ENCODE data around the gene MDM2. TPM values are rescaled to one million over a fixed set of nuclear protein-coding genes. Genes with fewer than 3 reads are reported as not detected.

MDM2 gene
- total RNA-seq, 3 donors from 2014 or later = 69.4 to 73.3 (median 71.8) TPM

DNA sequence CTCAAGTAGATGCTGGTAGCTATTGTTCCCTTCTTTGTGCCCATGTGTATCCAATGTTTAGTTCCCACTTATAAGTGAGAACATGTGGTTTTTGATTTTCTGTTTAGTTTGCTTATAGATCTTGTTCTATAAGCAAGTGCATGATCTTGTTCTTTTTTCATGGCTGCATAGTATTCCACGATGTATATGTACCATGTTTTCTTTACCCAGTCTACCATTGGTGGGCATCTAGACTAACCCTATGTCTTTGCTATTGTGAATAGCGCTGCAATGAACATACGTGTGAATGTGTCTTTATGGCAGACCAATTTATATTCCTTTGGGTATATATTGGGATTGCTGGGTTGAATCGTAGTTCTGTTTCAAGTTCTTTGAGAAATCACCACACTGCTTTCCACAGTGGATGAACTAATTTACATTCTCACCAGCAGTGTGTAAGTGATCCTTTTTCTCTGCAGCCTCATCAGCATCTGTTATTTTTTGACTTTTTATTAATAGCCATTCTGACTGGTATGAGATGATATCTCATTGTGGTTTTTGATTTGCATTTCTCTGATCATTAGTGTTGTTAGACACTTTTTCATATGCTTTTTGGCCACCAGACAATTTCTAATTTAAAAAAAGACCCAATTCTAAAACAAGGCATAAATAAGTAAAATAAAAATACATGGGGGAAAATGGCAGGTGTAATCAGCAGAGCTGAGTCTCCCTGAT is 74.4 kb downstream of the MDM2 start:
- TF ChIP-seq POLR2AphosphoS5 (IDR thresholded peaks at IDR 0.05) (no peak), POLR2A (IDR thresholded peaks at IDR 0.05) (no peak)
- TF ChIP-seq, protein P1, sequence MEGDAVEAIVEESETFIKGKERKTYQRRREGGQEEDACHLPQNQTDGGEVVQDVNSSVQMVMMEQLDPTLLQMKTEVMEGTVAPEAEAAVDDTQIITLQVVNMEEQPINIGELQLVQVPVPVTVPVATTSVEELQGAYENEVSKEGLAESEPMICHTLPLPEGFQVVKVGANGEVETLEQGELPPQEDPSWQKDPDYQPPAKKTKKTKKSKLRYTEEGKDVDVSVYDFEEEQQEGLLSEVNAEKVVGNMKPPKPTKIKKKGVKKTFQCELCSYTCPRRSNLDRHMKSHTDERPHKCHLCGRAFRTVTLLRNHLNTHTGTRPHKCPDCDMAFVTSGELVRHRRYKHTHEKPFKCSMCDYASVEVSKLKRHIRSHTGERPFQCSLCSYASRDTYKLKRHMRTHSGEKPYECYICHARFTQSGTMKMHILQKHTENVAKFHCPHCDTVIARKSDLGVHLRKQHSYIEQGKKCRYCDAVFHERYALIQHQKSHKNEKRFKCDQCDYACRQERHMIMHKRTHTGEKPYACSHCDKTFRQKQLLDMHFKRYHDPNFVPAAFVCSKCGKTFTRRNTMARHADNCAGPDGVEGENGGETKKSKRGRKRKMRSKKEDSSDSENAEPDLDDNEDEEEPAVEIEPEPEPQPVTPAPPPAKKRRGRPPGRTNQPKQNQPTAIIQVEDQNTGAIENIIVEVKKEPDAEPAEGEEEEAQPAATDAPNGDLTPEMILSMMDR (IDR thresholded peaks at IDR 0.05) = no peak
- no peak for DNase-seq (ENCODE audit: low spot score in 2 of 2)
- Histone ChIP-seq H3K27ac (no peak overlapping the region), H3K4me3 (no peak overlapping the region), H3K4me1 (no peaks in the 10 kb centered on the region), H3K9me3 (no peaks in the 10 kb centered on the region), H3K27me3 (no peaks in the 10 kb centered on the region), H3K36me3 (no peaks in the 10 kb centered on the region)
- intact Hi-C loops (cut with DNase I; ENCODE audit: low total_unique reads) = no loop called here

DNA sequence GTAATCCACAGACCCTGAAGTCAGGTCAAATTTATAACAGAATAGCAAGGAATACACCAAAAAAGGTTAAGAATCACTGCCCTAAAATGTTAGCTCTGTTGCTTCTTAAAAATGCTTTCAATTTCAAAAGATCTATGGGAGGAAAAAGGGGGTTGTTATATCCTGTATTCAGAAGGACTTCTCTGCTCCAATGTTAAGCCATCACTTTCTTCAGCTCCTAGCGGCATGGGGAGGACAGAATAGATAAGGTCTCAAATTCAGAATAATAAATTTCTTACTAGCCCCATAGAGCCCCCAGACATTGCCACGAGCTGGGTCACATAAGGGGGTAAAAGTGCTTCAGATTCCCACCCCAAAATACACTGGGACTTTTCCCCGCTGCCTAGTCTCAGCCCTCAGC is 75.2 kb downstream of the MDM2 start:
- TF ChIP-seq POLR2A (IDR thresholded peaks at IDR 0.05) (no peak), POLR2AphosphoS5 (IDR thresholded peaks at IDR 0.05) (no peak)
- TF ChIP-seq, protein P1 (IDR thresholded peaks at IDR 0.05) = no peak
- no peak for DNase-seq (ENCODE audit: low spot score in 2 of 2)
- intact Hi-C loops (cut with DNase I; ENCODE audit: low total_unique reads) = no loop called here
- Histone ChIP-seq H3K4me3 (no peak overlapping the region), H3K36me3 (no peaks in the 10 kb centered on the region), H3K27me3 (no peaks in the 10 kb centered on the region), H3K9me3 (no peaks in the 10 kb centered on the region), H3K4me1 (no peaks in the 10 kb centered on the region), H3K27ac (no peak overlapping the region)

DNA sequence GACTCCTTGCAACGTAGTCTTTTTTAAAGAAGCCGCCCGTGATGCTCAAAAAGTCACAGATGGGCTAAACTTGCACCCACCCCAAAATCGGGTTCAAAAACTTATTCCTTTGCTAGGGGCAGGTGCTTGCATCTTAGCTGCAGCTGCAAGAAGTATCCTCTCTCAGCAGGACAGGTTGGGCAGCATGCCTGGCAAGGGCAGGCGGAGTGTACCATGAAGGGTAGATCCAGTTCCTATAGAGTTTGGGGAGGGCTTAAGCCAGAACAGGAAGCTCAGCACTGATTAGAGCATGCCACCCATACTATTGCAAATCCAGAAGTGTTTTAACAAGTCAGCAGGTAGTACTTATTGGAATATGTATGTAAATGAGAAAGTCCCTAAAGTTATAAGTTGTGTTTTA is 76.3 kb downstream of the MDM2 start:
- Histone ChIP-seq H3K4me3 (no peak overlapping the region), H3K27me3 (no peaks in the 10 kb centered on the region), H3K4me1 (no peaks in the 10 kb centered on the region), H3K36me3 (no peaks in the 10 kb centered on the region), H3K27ac (no peak overlapping the region), H3K9me3 (no peaks in the 10 kb centered on the region)
- TF ChIP-seq POLR2A (IDR thresholded peaks at IDR 0.05) = no peak
- TF ChIP-seq, protein P1 (IDR thresholded peaks at IDR 0.05) = no peak
- TF ChIP-seq POLR2AphosphoS5 (IDR thresholded peaks at IDR 0.05) = no peak
- intact Hi-C loops (cut with DNase I; ENCODE audit: low total_unique reads) = no loop called here
- DNase-seq (ENCODE audit: low spot score in 2 of 2) = no peak

DNA sequence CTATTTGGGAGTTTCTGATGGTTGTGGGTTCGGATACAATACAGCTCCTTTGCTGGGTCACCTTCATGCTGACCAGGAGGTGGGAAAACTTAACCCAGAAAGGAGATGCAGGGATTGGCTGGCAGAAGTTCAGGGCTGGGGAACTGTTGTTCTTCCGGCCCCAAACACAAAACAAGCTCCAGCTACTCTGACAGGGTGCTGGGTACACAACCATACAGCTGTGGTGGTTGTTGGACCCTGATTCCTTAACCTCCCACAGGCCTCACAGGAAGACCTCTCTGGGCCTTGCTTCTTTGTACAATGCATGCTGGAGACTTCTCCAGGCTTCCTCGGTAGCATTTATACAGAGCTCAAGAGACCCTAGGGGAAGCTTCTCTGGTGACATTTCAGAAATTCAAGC is 77.4 kb downstream of the MDM2 start:
- intact Hi-C loops (cut with DNase I; ENCODE audit: low total_unique reads) = no loop called here
- H3K4me3 ChIP-seq = no peak overlapping the region
- no peaks in the 10 kb centered on the region for H3K4me1 ChIP-seq

More for the DNA sequence above, 77.4 kb downstream of the MDM2 start:
- Histone ChIP-seq H3K27me3 (no peaks in the 10 kb centered on the region), H3K36me3 (no peaks in the 10 kb centered on the region), H3K27ac (no peak overlapping the region), H3K9me3 (no peaks in the 10 kb centered on the region)
- TF ChIP-seq POLR2AphosphoS5 (IDR thresholded peaks at IDR 0.05) = no peak
- TF ChIP-seq, protein P1 (IDR thresholded peaks at IDR 0.05) = no peak
- TF ChIP-seq POLR2A (IDR thresholded peaks at IDR 0.05) = no peak
- no peak for DNase-seq (ENCODE audit: low spot score in 2 of 2)

Measured in breast epithelium (tissue), 4 donors.